ENCODE data around the gene MAML3.

The MAML3 gene

DNA sequence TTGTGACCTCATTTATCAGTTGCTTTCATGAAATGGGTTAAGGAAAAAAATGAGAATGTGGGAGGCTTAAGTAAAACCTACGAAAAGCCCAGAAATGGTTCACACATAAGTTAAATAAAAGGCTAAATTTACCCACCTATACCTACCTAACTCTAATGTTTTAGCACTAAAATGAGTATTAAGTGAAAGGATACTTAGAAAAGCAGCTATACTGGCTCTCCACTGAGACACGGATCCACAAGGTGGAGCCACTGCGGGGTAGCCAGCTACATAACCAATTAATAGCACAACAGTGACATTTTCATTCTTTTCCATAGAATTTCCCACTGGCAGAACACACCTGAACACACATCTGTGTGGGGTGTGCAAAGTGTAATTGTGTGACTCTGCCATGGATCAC lies 101.9 kb downstream of the MAML3 start:
- TF ChIP-seq GATA2 (IDR thresholded peaks at IDR 0.05; ENCODE audit: low read depth, low read length): no peak
- no peak for TF ChIP-seq GATA3 (IDR thresholded peaks at IDR 0.05; ENCODE audit: low read depth, low read length)

DNA sequence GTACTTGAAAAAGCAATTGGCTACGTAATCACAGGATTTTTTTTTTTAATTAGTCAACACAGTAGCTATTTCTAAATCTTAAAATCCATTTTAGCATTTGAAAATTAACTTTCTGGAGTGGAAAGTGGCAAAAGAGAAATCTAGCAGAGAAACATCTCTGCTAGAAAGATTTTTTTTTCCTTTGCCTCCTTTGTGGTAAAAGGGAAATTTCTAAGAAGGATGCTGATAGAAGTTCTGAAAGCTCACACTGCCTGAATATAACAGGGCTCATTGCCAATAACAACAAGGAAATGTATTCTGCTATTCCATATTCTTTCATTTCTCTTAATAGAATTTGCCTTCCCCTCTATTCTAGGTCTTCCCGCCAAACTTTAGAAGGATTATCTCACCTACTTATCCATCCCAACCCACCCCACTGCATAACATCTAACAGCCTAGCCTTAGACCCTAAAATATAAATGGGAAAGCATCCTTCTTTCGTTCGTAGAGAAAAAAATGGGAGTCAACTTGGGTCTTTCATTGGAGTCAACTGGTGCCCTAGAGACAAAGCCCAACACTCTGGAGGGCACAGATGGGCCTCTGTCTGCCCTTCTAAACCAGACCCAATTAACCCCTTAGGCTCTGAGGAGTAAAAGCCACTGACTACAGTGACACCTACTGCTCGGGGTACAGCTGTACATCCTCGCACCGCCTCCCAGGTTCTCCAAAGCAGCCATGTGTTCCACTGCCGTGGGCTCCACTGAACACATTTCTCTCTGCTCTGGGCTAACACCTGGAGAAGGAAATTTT lies 103.9 kb downstream of the MAML3 start:
- 0 out of 2 replicates have a peak, but pooled peaks have one; percentile 11 for TF ChIP-seq GATA3 (IDR thresholded peaks at IDR 0.05; ENCODE audit: low read depth, low read length)
- TF ChIP-seq GATA2 (IDR thresholded peaks at IDR 0.05; ENCODE audit: low read depth, low read length): no peak

DNA sequence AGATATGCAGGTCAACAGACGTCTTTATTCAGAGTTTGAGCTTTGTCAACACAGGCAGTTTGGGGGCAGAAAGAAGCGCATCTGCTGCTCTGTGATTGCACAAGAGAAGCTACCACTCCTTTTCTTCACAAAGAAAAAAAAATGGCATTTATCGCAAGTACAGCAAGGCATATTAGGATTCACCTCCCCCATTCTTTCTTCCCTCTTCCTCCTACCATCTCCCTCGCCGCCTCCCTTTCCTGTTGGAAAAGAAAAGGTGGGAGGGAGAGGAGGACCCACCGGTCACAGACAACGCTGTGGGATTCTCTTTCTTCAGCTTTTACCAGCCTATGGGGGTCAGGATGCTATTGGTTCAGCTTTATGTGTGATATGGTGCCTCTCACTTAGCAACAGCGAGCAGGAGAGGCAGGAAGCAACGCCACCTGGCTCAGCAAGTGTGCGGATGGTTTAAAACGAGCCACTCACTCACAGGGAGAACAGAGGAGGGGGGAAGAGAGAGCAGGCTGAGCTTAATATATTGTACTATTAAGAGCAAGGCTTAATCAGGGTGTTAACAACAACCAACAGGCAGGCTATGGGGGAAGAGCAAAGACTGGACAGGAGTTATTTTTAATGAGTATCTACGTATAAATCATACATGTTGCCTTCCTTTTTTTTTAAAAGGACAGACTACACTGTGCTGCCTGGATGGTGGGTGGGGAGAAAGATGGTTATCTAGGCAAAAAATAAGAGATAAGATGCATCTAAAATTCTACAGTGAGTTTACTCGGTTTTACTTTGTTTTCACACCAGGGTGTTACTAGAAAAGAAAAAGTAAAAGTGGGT lies 104.7 kb downstream of the MAML3 start:
- peak; percentile 93 for TF ChIP-seq GATA3 (IDR thresholded peaks at IDR 0.05; ENCODE audit: low read depth, low read length)
- TF ChIP-seq GATA2 (IDR thresholded peaks at IDR 0.05; ENCODE audit: low read depth, low read length): peak; percentile 83

DNA sequence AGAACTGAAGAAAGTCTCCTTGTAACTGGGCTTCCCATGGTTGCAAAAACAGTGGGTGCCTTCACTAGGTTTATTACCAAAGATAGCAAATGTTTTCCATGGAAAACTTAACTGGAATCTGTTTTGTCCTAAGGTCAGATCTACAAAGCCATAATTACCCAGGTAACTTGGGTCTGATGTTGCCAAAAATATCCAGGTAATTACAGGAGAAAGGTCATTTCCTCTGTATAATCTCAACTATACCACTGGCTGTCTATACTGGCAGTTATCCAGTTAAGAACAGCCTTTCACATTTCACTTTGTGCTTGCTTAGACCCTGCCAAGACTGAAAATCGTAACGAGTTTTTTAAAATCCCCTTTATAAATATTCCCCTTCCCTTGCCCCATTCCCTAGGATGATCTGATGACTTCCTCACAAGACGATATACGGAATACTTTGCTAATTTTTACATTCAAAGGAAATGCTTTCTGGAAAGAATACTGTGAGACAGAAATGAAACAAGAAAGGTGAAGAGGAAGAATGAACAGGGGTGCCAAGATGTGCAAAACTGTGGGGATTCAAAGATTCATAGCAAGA lies 105.5 kb downstream of the MAML3 start:
- TF ChIP-seq GATA2 (IDR thresholded peaks at IDR 0.05; ENCODE audit: low read depth, low read length) (no peak), GATA3 (IDR thresholded peaks at IDR 0.05; ENCODE audit: low read depth, low read length) (no peak)

DNA sequence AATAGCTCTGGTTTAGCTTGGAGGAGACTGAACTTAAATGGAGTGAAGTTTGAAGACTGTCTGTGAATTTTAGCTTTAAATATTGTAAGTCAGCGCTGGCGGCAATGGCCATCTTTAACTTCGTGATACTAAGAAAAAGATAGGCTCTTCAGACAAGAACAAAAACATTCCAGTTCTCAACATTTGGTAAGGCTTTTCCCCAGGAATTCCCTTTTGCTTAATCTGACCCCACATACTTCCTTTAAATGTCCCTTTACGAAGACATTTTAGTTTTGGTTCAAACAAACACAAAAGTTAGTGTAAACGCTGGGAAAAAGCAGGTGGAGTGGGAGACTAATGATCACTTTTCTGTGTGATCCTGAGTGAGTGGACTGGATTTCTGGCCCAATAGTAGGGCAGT lies 106.2 kb downstream of the MAML3 start:
- no peak for TF ChIP-seq GATA2 (IDR thresholded peaks at IDR 0.05; ENCODE audit: low read depth, low read length)

DNA sequence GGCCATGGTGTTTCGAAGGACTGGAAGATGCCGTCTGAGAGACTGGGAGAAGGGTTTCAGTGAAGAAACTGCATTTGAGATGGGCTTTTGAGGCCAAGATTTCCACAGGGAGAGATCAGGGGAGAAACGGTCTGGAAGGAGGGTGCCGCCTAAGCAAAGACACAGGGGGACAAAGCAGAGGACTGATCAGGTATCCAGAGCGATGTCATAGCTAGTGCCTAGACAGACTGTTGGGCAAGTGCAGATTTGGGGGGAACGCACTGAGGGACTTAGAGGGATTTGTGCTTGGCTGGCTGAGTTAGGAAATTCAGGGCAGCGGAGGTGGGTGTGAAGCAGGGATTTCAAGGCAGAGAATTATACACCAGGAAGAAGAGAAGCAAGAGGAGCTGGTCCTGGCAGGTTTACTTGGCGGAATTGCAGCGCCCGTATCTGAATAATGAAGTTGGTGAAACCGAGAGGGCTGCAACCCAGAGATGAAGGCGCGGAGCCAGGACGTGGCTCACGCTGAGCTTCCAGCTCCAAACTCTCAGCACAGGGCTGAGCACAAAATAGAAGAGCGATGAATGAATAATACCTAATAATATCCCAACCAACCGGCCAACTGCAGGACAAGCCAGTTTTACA lies 106.9 kb downstream of the MAML3 start:
- no peak for TF ChIP-seq GATA2 (IDR thresholded peaks at IDR 0.05; ENCODE audit: low read depth, low read length)
- TF ChIP-seq GATA3 (IDR thresholded peaks at IDR 0.05; ENCODE audit: low read depth, low read length): no peak

DNA sequence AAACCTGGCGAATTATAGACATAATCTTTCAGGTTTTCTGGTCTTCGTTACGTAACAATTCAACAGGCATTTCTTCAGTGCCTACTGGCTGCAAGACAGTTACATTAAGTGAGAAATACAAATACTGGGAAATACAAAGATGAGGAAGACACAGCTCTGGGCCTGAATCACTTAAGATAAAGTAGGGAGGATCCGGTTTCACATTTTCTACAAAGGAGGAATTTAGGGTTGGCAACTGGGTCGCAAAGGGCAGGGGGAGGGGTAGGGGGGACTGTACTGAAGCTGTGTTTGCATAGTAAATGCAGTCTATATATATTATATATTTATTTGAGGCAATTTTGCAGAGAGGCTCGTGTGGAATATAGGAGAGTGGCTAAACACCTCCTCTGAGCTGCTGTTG lies 107.4 kb downstream of the MAML3 start:
- no peak for TF ChIP-seq GATA3 (IDR thresholded peaks at IDR 0.05; ENCODE audit: low read depth, low read length)

DNA sequence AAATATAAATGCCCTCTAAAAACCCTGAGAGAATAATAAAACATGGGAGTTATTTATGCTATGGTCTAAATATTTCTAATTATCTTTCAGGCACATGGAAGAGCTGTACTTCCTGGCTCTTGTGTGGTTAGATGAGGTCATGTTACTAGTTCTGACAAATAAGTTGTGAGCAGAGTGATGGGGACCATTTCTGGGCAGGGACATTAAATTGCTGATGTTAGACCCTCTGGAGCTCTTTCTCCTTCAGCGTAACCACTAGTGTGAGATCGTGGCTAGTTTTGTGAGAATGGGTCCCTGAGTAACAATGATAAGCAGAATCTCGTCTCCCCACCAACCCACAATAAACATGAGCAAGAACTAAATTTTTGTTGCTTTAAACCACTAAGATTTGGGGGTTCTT lies 108.0 kb downstream of the MAML3 start:
- TF ChIP-seq GATA2 (IDR thresholded peaks at IDR 0.05; ENCODE audit: low read depth, low read length): no peak
- TF ChIP-seq GATA3 (IDR thresholded peaks at IDR 0.05; ENCODE audit: low read depth, low read length): no peak

DNA sequence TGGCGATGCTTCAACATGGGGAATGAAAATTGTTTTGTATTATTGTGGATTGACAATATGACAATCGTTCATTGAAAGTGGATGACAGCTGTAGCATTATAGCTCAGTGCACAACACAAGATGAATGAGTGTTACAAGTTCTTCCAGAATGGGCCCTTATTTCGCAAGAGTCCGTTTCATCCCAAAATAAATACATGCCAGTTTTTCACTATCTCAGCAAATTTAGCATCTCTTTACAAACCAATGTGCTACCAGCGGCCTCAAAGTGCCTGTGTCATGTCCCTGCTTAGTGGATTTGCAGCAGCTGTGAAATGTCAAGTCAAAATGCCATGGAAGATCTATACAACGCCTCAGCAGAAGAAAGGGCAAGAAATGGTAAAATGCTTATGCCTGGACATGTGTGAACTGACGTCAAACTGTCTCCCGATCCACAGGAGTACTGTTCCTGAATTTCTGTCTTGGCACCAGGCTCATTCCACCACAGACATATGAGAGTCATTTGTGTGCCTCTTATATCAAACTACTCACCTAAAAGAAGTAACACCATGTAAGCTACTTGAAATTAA lies 109.6 kb downstream of the MAML3 start:
- no peak for TF ChIP-seq GATA2 (IDR thresholded peaks at IDR 0.05; ENCODE audit: low read depth, low read length)
- TF ChIP-seq GATA3 (IDR thresholded peaks at IDR 0.05; ENCODE audit: low read depth, low read length): no peak

DNA sequence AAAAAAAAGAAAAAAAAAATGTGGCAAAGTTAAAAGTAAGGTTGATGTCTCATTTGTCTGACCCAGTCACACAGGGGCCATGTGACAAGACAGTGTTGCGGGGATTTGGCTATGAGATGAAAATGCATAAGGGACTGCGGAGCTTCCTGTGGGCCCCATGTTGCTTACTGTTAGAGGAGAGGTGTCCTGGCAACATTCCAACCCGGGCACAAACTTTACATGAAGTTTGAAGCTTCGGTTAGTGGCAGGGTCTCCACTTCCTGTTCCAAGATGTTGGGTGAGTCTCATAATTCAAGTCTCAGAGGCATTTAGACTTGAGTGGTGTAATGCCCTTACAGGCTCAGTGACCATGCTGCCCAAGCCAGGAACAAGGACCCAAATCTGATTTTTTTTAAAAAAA lies 111.3 kb downstream of the MAML3 start:
- TF ChIP-seq GATA3 (IDR thresholded peaks at IDR 0.05; ENCODE audit: low read depth, low read length) (no peak), GATA2 (IDR thresholded peaks at IDR 0.05; ENCODE audit: low read depth, low read length) (no peak)

DNA sequence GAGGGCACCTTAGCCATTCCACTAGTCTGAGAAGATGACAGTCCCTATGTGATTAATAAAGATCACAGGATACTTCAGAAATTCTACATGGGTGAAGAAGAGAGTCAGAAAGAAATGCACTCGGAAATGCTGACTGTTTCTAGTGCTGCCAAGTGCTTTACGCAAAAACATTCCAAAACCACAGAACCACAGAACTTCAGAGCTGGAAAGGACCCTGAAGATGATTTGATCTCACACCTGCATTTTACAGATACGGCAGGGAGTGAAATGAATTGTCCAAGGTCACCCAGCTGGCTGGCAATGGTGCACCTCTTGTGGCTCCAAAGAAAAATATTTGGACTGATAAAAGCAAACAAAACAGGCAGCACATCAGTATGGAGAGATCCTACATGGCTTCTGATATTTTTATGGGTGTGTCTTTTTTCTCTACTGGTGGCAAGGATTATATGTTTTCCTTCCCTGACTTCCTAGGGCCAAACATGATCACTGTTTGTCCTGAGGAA lies 115.9 kb downstream of the MAML3 start:
- TF ChIP-seq GATA3 (IDR thresholded peaks at IDR 0.05; ENCODE audit: low read depth, low read length) (no peak), GATA2 (IDR thresholded peaks at IDR 0.05; ENCODE audit: low read depth, low read length) (no peak)

DNA sequence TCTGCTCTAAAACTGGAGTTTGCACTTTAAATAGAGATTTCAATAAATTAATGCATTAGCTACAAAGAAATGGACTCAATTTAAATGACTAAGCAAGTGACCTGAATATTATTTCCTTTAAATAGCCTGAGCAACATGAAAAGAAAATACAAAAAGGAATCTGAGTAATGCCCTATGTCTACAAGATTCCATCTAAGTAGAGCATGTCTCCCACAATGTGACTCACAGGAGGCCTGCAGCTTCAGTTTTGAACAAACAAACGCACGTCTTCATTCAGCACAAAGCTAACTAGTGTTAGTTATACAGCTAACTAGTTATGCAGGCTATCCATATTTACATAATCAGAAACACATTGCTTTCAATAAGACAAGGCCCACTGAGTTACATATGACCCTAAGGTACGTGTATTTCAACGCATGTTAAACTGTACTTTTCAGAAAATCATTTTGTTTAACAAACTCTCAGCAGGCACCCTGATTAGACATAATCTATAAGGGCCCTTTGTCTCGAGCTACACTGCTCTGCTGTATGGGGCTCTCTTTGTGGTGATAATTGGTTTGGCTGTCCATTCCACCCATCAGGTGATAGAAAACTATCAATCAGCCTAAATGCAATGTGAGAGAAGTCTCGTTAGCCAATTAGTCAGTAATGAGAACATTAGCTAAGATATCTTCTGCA lies 116.5 kb downstream of the MAML3 start:
- TF ChIP-seq GATA2 (IDR thresholded peaks at IDR 0.05; ENCODE audit: low read depth, low read length) (no peak), GATA3 (IDR thresholded peaks at IDR 0.05; ENCODE audit: low read depth, low read length) (no peak)

DNA sequence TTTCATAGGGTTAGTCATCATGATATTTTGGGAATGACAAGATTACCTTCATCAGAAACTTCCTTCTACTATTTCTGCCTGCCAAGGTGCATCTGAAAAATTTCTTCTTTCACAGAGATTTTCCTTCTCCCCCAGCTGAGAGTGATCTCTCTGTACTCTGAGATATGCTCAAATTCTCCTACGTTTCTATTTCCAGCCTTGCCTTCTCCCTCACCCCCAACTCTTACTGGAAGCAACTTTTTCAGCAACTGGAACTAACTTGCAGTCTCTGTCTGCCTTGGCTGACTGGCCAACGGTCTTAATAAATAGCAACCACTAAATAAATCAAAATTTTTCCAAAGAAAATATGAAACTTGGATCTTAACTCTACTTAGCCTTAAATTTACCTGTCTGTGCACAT lies 122.3 kb downstream of the MAML3 start:
- TF ChIP-seq GATA3 (IDR thresholded peaks at IDR 0.05; ENCODE audit: low read depth, low read length): no peak
- TF ChIP-seq GATA2 (IDR thresholded peaks at IDR 0.05; ENCODE audit: low read depth, low read length): no peak
